Colonic mucosa (tissue), 4 donors: Measurements from ENCODE around the gene FLT3LG. TPM values are rescaled to one million over a fixed set of nuclear protein-coding genes. Genes with fewer than 3 reads are reported as not detected.

ENCODE experiments used
- DNase-seq: peaks from one replicate; pipeline ENCODE4 v3.0.0-alpha.2; 2020
- H3K27ac ChIP-seq: fragments of 200-600 bp; one replicate; pipeline ENCODE4 v1.8.0; 2021
- H3K27me3 ChIP-seq: fragments of 200-600 bp; one replicate; pipeline ENCODE4 v1.8.0; 2021
- H3K36me3 ChIP-seq: fragments of 200-600 bp; one replicate; pipeline ENCODE4 v1.8.0; 2021
- H3K4me1 ChIP-seq: fragments of 200-600 bp; one replicate; pipeline ENCODE4 v1.8.0; 2021; ENCODE audit warnings: mild to moderate bottlenecking
- H3K4me3 ChIP-seq: fragments of 200-600 bp; one replicate; pipeline ENCODE4 v1.8.0; 2021
- H3K9ac ChIP-seq, 2 donors: one replicate each; pipeline ENCODE4 v1.7.0; 2013; ENCODE audit warnings: control low read depth in 2 of 2, low read depth in 2 of 2, low read length in 2 of 2
- H3K9me3 ChIP-seq: fragments of 200-600 bp; one replicate; pipeline ENCODE4 v1.8.0; 2021
- intact Hi-C: fragments of 100-400 bp; cut with DNase I; formaldehyde crosslinking; loops from one replicate; pipeline ENCODE4 v1.14.1; 2022
- total RNA-seq, 2 donors: library from RNA; stranded (reverse); fragmentation: NEBNext Ultra II Directional in 1 of 2; extraction: Animal tissue kit (Norgen Biotek cat#: 25700) in 1 of 2; gene quantifications; one replicate each; pipeline ENCODE4 v1.2.1, GENCODE V29; 2021
- TF ChIP-seq, protein P1 (sequence below): fragments of 200-600 bp; IDR thresholded peaks from one replicate; pipeline ENCODE4 v1.8.0; 2022; ENCODE audit warnings: antibody characterized with exemption, mild to moderate bottlenecking
- donor health status: healthy.
- donor health status: DM: no; HTN: no; CAD: no.
- donor health status: DM: no; HTN: no; CAD: no.

Gene FLT3LG
- total RNA-seq, 2 donors from 2014 or later, result 2.9 to 4.9 TPM

- H3K27me3 ChIP-seq, result no peaks in the 10 kb centered on the region
- peaks cover 20% of the 10 kb centered on the region for H3K36me3 ChIP-seq
- intact Hi-C loops, result no loop called here
- no peak for DNase-seq
- H3K9me3 ChIP-seq, result no peaks in the 10 kb centered on the region
- peak overlapping the region; percentile 2 for H3K4me3 ChIP-seq
- TF ChIP-seq, protein P1, sequence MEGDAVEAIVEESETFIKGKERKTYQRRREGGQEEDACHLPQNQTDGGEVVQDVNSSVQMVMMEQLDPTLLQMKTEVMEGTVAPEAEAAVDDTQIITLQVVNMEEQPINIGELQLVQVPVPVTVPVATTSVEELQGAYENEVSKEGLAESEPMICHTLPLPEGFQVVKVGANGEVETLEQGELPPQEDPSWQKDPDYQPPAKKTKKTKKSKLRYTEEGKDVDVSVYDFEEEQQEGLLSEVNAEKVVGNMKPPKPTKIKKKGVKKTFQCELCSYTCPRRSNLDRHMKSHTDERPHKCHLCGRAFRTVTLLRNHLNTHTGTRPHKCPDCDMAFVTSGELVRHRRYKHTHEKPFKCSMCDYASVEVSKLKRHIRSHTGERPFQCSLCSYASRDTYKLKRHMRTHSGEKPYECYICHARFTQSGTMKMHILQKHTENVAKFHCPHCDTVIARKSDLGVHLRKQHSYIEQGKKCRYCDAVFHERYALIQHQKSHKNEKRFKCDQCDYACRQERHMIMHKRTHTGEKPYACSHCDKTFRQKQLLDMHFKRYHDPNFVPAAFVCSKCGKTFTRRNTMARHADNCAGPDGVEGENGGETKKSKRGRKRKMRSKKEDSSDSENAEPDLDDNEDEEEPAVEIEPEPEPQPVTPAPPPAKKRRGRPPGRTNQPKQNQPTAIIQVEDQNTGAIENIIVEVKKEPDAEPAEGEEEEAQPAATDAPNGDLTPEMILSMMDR, result no peak
- H3K9ac ChIP-seq, result no peak overlapping the region
- peak overlapping the region; percentile 39 for H3K27ac ChIP-seq
- peaks cover 6% of the 10 kb centered on the region for H3K4me1 ChIP-seq
Observed at GRCh38 chr19:49486710-49487276, 12.8 kb downstream of the FLT3LG start.

- Histone ChIP-seq H3K36me3 (peaks cover 26% of the 10 kb centered on the region), H3K9me3 (no peaks in the 10 kb centered on the region), H3K27ac (peak within 1 kb of the TSS; percentile 87), H3K27me3 (no peaks in the 10 kb centered on the region), H3K4me3 (peak within 1 kb of the TSS; percentile 88), H3K9ac (peak within 1 kb of the TSS; percentile 96 to 98), H3K4me1 (peaks cover 6% of the 10 kb centered on the region)
- intact Hi-C loops, result no loop called here
- peak; percentile 100 for DNase-seq
- TF ChIP-seq, protein P1, result no peak
Observed at GRCh38 chr19:49487277-49488045, 13.4 kb downstream of the FLT3LG start, which contains the start of gene RPL13A. TSS of gene RPL13A (plus strand) at chr19:49487608. CDS start at chr19:49487630, 22 bp downstream.

GRCh38 chr19:49488046-49488862 is 14.2 kb downstream of the FLT3LG start:
- Histone ChIP-seq H3K9me3 (no peaks in the 10 kb centered on the region), H3K27ac (peak overlapping the region; percentile 87), H3K36me3 (peaks cover 26% of the 10 kb centered on the region), H3K4me1 (peaks cover 6% of the 10 kb centered on the region), H3K4me3 (peak overlapping the region; percentile 88), H3K27me3 (no peaks in the 10 kb centered on the region), H3K9ac (peak overlapping the region; percentile 96 to 98)
- TF ChIP-seq, protein P1, result no peak
- DNase-seq, result no peak
- intact Hi-C loops, result no loop called here

DNA sequence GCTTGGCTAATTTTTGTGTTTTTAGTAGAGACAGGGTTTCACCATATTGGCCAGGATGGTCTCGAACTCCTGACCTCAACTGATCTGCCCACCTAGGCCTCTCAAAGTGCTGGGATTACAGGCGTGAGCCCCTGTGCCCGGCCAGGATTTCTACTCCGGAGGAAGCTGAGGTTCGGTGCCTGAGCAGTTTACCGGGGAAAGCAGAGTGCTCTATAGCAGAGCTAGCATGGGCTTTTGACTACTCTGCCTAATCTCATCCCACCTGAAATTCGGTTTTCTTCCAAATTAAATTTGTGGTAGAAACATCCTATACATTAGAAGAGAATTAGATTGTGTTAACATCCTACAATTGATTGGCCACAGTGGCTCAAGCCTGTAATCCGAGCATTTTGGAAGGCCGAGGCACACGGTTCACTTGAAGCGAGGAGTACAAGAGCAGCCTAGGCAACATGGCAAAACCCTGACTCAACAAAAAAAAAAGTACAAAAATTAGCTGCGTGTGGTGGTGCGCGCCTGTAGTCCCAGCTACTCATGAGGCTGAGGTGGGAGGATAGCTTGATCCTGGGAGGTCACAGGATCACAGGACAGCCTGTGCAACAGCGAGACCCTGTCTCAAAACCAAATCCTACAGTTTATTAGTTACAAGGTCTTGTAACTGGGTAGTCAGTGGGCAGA is 15.0 kb downstream of the FLT3LG start:
- peak overlapping the region; percentile 96 to 98 for H3K9ac ChIP-seq
- H3K4me3 ChIP-seq, result peak overlapping the region; percentile 88
- intact Hi-C loops, result no loop called here
- peaks cover 6% of the 10 kb centered on the region for H3K4me1 ChIP-seq
- no peaks in the 10 kb centered on the region for H3K27me3 ChIP-seq
- H3K9me3 ChIP-seq, result no peaks in the 10 kb centered on the region
- TF ChIP-seq, protein P1, result no peak
- H3K27ac ChIP-seq, result peak overlapping the region; percentile 87
- peaks cover 26% of the 10 kb centered on the region for H3K36me3 ChIP-seq
- no peak for DNase-seq
